PC-9 (cell line): Measurements from ENCODE around the gene ANLN.

Experiments used
- EZH2 ChIP-seq: fragments of 200-600 bp; sonication (generic); IDR thresholded peaks from 2 replicates; pipeline ENCODE4 v1.8.0; 2017; ENCODE audit warnings: antibody characterized with exemption, low read depth
- TF ChIP-seq, protein P1 (sequence below): fragments of 200-600 bp; sonication (generic); conservative IDR thresholded peaks from 2 replicates; pipeline ENCODE4 v1.6.1; 2017; ENCODE audit warnings: mixed run types, antibody characterized with exemption, mild to moderate bottlenecking, moderate library complexity

DNA sequence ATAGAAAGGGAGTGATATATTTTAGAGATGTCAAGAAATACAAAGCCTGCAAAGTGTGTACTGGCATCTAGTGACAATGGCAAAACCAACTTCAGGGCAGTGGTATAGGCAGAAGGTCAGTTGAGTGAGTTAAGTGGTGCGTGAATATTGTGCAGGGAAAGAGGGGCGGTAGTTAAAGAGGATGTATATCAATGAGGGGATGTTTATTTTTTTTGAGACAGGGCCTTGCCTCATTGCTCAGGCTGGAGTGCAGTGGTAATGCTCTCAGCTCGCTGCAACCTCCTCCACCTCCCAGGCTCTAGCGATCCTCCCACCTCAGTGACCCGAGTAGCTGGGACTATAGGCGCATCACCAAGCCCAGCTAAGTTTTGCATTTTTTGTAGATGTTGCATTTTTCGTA, 13.8 kb downstream of the ANLN start:
- TF ChIP-seq, protein P1, sequence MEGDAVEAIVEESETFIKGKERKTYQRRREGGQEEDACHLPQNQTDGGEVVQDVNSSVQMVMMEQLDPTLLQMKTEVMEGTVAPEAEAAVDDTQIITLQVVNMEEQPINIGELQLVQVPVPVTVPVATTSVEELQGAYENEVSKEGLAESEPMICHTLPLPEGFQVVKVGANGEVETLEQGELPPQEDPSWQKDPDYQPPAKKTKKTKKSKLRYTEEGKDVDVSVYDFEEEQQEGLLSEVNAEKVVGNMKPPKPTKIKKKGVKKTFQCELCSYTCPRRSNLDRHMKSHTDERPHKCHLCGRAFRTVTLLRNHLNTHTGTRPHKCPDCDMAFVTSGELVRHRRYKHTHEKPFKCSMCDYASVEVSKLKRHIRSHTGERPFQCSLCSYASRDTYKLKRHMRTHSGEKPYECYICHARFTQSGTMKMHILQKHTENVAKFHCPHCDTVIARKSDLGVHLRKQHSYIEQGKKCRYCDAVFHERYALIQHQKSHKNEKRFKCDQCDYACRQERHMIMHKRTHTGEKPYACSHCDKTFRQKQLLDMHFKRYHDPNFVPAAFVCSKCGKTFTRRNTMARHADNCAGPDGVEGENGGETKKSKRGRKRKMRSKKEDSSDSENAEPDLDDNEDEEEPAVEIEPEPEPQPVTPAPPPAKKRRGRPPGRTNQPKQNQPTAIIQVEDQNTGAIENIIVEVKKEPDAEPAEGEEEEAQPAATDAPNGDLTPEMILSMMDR, result no peak
- no peak for TF ChIP-seq EZH2
